Daoy (cell line): Measurements from ENCODE around the gene KDM3B. TPM values are rescaled to one million over a fixed set of nuclear protein-coding genes. Genes with fewer than 3 reads are reported as not detected.
"Not testable (repeated sequence)": the region's sequence is repeated elsewhere in the genome, so short reads cannot be mapped to it uniquely, and the experiment has no call there.

ENCODE experiments used
- DNase-seq: peaks from one replicate; pipeline ENCODE4 v3.0.0-alpha.2; 2015; ENCODE audit warnings: low read depth
- total RNA-seq: library from RNA; depleted of rRNA; stranded (reverse); fragments of >200 nt; shearing (Covaris generic); gene quantifications from 2 replicates; pipeline ENCODE4 v1.2.3, GENCODE V29; 2014; rRNA removed

The KDM3B gene
- total RNA-seq, 1 experiment from 2014 or later = 34.9 TPM

GRCh38 chr5:138466125-138466899 is 113.8 kb downstream of the KDM3B start:
- peak; percentile 39 for DNase-seq

DNA sequence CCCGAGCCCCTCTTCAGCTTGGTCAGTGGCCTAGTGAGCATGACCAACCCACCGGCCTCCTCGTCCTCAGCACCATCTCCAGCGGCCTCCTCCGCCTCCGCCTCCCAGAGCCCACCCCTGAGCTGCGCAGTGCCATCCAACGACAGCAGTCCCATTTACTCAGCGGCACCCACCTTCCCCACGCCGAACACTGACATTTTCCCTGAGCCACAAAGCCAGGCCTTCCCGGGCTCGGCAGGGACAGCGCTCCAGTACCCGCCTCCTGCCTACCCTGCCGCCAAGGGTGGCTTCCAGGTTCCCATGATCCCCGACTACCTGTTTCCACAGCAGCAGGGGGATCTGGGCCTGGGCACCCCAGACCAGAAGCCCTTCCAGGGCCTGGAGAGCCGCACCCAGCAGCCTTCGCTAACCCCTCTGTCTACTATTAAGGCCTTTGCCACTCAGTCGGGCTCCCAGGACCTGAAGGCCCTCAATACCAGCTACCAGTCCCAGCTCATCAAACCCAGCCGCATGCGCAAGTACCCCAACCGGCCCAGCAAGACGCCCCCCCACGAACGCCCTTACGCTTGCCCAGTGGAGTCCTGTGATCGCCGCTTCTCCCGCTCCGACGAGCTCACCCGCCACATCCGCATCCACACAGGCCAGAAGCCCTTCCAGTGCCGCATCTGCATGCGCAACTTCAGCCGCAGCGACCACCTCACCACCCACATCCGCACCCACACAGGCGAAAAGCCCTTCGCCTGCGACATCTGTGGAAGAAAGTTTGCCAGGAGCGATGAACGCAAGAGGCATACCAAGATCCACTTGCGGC is 114.6 kb downstream of the KDM3B start:
- DNase-seq = peak; percentile 56

DNA sequence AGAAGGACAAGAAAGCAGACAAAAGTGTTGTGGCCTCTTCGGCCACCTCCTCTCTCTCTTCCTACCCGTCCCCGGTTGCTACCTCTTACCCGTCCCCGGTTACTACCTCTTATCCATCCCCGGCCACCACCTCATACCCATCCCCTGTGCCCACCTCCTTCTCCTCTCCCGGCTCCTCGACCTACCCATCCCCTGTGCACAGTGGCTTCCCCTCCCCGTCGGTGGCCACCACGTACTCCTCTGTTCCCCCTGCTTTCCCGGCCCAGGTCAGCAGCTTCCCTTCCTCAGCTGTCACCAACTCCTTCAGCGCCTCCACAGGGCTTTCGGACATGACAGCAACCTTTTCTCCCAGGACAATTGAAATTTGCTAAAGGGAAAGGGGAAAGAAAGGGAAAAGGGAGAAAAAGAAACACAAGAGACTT is 115.2 kb downstream of the KDM3B start:
- no peak for DNase-seq

- peak; percentile 56 for DNase-seq
Measured at GRCh38 chr5:138468133-138468965, 115.9 kb downstream of the KDM3B start.

DNA sequence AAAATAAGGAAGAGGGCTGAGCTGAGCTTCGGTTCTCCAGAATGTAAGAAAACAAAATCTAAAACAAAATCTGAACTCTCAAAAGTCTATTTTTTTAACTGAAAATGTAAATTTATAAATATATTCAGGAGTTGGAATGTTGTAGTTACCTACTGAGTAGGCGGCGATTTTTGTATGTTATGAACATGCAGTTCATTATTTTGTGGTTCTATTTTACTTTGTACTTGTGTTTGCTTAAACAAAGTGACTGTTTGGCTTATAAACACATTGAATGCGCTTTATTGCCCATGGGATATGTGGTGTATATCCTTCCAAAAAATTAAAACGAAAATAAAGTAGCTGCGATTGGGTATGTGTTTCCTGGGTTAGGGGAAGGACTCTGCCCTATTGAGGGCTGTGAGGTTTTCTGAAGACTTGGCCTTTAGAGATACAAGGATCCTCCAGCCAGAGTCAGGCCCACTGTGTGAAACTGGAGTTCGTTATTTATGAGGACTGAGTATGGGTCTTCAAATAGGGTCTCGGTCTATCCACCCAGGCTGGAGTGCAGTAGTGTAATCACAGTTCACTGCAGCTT is 116.6 kb downstream of the KDM3B start:
- DNase-seq = no peak

- DNase-seq = peak; percentile 93
Measured at GRCh38 chr5:138469540-138470321, 117.2 kb downstream of the KDM3B start.

DNA sequence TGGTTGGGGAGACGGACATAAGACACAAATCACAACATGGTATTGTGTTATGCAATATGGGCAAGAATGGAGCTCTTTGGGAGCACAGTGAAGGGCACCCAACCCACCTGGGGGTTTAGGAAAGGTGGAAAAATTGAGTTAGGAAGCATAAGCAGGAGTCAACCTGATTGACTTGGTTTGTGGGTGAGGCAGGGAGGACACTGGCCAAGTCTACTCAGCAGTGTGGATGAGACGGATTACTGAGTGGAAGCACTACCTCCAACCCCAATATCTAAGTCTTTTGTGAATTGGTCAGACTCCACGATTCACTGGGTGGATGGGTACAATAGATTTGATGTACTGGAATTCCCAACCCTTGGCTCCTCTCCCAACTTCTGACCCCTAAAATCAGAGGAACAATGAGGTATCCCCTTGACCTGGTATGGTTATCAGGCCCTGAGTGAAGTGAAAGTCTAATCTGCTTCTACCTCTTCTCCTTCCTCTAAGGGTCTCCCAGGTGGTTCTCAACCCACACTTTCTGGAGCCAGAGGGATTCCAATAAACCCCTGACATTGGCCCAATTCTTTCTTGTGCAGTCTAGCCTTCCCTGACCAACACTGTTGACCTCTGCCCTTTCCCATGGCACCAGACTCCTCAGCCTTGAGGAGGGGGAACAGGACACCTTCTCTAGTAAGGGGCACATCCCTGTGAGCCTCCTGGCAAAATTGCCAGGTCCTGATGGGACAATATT is 118.0 kb downstream of the KDM3B start:
- peak; percentile 81 for DNase-seq

GRCh38 chr5:138471052-138471361 is 118.5 kb downstream of the KDM3B start:
- DNase-seq = no peak

DNA sequence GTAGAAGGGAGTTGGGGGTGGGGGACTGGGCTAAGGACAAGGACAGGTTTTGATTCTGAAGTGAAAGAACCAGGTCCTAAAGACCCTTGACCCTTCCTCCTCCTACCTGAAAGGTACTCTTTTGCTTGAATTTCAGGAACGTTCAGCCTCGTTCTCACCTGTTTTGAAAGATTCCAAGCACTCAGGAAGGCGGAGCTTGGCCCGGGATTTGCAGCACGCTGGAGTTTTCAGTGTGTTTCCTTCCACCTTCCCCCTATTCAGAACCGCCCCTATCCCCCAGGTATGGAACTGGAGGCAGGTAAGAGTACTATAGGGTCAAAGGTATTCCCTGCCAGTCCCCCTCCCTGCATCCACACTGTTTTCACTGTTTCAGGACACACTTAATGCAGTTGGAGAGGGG is 119.9 kb downstream of the KDM3B start:
- DNase-seq = no peak

- DNase-seq = not testable (repeated sequence)
Measured at GRCh38 chr5:138473151-138473550, 120.7 kb downstream of the KDM3B start.

DNA sequence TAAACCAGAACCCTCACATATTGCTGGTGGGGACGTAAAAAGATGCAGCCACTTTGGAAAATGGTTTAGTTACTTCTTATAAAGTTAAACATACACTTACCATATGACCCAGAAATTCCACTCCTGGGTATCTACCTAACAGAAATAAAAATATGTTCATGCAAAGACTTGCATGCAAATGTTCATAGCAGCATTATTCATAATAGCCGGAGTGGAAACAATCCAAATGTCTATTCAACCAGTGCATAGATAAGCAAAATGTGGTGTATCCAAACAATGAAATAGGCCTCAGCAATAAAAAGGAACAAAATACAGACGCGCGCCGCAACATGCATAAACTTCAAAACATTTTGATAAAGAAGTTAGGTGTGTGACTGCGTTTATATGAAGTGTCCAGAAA is 124.4 kb downstream of the KDM3B start:
- DNase-seq = no peak

GRCh38 chr5:138482638-138483037 is 130.2 kb downstream of the KDM3B start:
- DNase-seq = no peak

Other genes starting within 250 kb of the KDM3B start
- gene NME5, start 213.3 kb upstream of the KDM3B start, total RNA-seq = 0.29 TPM in 1 of 2 replicates, not detected in the other
- 56.2 and 79.0 TPM in 2 replicates for gene BRD8, start 174.1 kb upstream of the KDM3B start, total RNA-seq
- 105 and 106 TPM in 2 replicates for gene KIF20A, start 173.6 kb upstream of the KDM3B start, total RNA-seq
- gene CDC23, start 139.4 kb upstream of the KDM3B start, total RNA-seq = 44.6 and 46.3 TPM in 2 replicates
- not detected in 2 replicates for gene GFRA3, start 78.1 kb upstream of the KDM3B start, total RNA-seq
- 57.4 and 60.2 TPM in 2 replicates for gene CDC25C, start 20.9 kb upstream of the KDM3B start, total RNA-seq
- 19.5 and 24.1 TPM in 2 replicates for gene FAM53C, start 14.4 kb upstream of the KDM3B start, total RNA-seq
- 3.4 and 12.3 TPM in 2 replicates for gene REEP2, start 86.4 kb downstream of the KDM3B start, total RNA-seq
- gene EGR1, start 112.8 kb downstream of the KDM3B start, total RNA-seq = 9.7 and 11.5 TPM in 2 replicates
- gene ETF1, start 190.6 kb downstream of the KDM3B start, total RNA-seq = 208 and 227 TPM in 2 replicates
- gene HSPA9, start 222.7 kb downstream of the KDM3B start, total RNA-seq = 553 and 581 TPM in 2 replicates